Hepatocyte (in vitro differentiated cells): ENCODE data around the gene OSMR. TPM values are rescaled to one million over a fixed set of nuclear protein-coding genes. Genes with fewer than 3 reads are reported as not detected.

ENCODE experiments used
- DNase-seq: peaks from one replicate; pipeline ENCODE4 v3.0.0-alpha.2; 2016; ENCODE audit warnings: low spot score
- H2AFZ ChIP-seq: fragments of 200-600 bp; sonication (generic); 2 replicates; pipeline ENCODE4 v1.6.0; 2016; ENCODE audit warnings: antibody characterized with exemption, mild to moderate bottlenecking
- H3K27ac ChIP-seq: fragments of 200-600 bp; sonication (generic); 2 replicates; pipeline ENCODE4 v1.5.1; 2016; ENCODE audit warnings: mild to moderate bottlenecking
- H3K27me3 ChIP-seq: fragments of 200-600 bp; sonication (generic); 2 replicates; pipeline ENCODE4 v1.6.1; 2016
- H3K36me3 ChIP-seq: fragments of 200-600 bp; sonication (generic); replicated peaks from 2 replicates; pipeline ENCODE4 v1.5.1; 2016; ENCODE audit warnings: low read depth; ENCODE audit not compliant: insufficient read depth
- H3K4me1 ChIP-seq: fragments of 200-600 bp; sonication (generic); 2 replicates; pipeline ENCODE4 v1.5.1; 2016; ENCODE audit warnings: mild to moderate bottlenecking, moderate library complexity; ENCODE audit not compliant: insufficient read depth
- H3K4me2 ChIP-seq: fragments of 200-600 bp; sonication (generic); 2 replicates; pipeline ENCODE4 v1.6.0; 2016
- H3K4me3 ChIP-seq: fragments of 200-600 bp; sonication (generic); 2 replicates; pipeline ENCODE4 v1.5.1; 2016; ENCODE audit warnings: mild to moderate bottlenecking
- H3K79me2 ChIP-seq: fragments of 200-600 bp; sonication (generic); 2 replicates; pipeline ENCODE4 v1.6.0; 2017; ENCODE audit warnings: mild to moderate bottlenecking
- H3K9me2 ChIP-seq: fragments of 200-600 bp; sonication (generic); replicated peaks from 2 replicates; pipeline ENCODE4 v1.6.0; 2017; ENCODE audit warnings: mild to moderate bottlenecking; ENCODE audit not compliant: insufficient read depth
- H3K9me3 ChIP-seq: fragments of 200-600 bp; sonication (generic); 2 replicates; pipeline ENCODE4 v1.5.1; 2016; ENCODE audit warnings: low read depth, mild to moderate bottlenecking
- H4K20me1 ChIP-seq: fragments of 200-600 bp; sonication (generic); 2 replicates; pipeline ENCODE4 v1.6.0; 2016; ENCODE audit warnings: mild to moderate bottlenecking; ENCODE audit not compliant: insufficient read depth, poor library complexity, severe bottlenecking
- EZH2 ChIP-seq: fragments of 200-600 bp; sonication (generic); IDR thresholded peaks from 2 replicates; pipeline ENCODE4 v1.6.1; 2016; ENCODE audit warnings: antibody characterized with exemption, mild to moderate bottlenecking, borderline replicate concordance
- EZH2phosphoT487 ChIP-seq: fragments of 200-600 bp; sonication (generic); IDR thresholded peaks from one replicate; pipeline ENCODE4 v1.6.1; 2018; ENCODE audit warnings: antibody characterized with exemption, mild to moderate bottlenecking, low read depth, moderate library complexity; ENCODE audit not compliant: unreplicated experiment, severe bottlenecking
- WGBS: methylation state at CpG from one replicate; pipeline ENCODE4 v1.1.6; 2016; ENCODE audit warnings: low lambda C conversion rate; ENCODE audit errors: missing lambda C conversion rate; 5-methylcytosine and 5-hydroxymethylcytosine counted together
- polyA plus RNA-seq: library from polyadenylated mRNA; unstranded; fragments of >200 nt; fragmentation: Nextera tagmentation; extraction: Ambion mirVana; gene quantifications from 2 replicates; pipeline ENCODE4 v1.2.1, GENCODE V29; 2016
- total RNA-seq: library from RNA; depleted of rRNA; stranded (reverse); fragments of >200 nt; gene quantifications from 2 replicates; pipeline ENCODE4 v1.2.3, GENCODE V29; 2014
- TF ChIP-seq, protein P1 (sequence below): fragments of 200-600 bp; sonication (generic); IDR thresholded peaks from 2 replicates; pipeline ENCODE4 v1.5.1; 2016; ENCODE audit warnings: antibody characterized with exemption, mild to moderate bottlenecking; ENCODE audit not compliant: poor library complexity

The OSMR gene
- total and polyA plus RNA-seq, 2 experiments from 2014 or later = 15.1 to 17.6 TPM

DNA sequence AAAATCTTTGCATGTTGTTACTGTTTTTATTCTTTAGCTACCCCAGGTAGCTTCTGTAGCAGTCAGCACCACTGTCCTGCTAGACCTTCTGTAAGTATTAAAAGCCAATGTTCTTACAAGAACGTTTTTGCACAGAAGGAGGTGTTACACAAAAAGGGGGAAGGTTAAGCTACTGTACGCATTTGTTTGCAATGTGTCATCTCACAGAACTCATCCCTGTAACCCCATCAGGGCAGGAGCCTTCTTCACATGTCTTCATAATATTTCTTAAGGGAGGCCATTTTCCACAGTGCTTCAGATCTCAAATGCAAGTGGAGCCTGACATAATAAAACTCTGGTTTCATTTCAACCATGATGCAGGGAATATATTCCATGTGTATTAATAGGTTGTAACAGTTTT, 67.9 kb downstream of the OSMR start:
- no peaks in the 10 kb centered on the region for H3K79me2 ChIP-seq
- no peaks in the 10 kb centered on the region for H3K27me3 ChIP-seq
- no peaks in the 10 kb centered on the region for H3K36me3 ChIP-seq
- no peak overlapping the region for H3K4me2 ChIP-seq
- WGBS = 75% methylated on average over 2 of the region's 2 CpGs
- no peak for DNase-seq
- no peaks in the 10 kb centered on the region for H3K9me2 ChIP-seq
- no peak overlapping the region for H3K27ac ChIP-seq
- no peak for TF ChIP-seq EZH2phosphoT487
- no peak for TF ChIP-seq EZH2
- TF ChIP-seq, protein P1, sequence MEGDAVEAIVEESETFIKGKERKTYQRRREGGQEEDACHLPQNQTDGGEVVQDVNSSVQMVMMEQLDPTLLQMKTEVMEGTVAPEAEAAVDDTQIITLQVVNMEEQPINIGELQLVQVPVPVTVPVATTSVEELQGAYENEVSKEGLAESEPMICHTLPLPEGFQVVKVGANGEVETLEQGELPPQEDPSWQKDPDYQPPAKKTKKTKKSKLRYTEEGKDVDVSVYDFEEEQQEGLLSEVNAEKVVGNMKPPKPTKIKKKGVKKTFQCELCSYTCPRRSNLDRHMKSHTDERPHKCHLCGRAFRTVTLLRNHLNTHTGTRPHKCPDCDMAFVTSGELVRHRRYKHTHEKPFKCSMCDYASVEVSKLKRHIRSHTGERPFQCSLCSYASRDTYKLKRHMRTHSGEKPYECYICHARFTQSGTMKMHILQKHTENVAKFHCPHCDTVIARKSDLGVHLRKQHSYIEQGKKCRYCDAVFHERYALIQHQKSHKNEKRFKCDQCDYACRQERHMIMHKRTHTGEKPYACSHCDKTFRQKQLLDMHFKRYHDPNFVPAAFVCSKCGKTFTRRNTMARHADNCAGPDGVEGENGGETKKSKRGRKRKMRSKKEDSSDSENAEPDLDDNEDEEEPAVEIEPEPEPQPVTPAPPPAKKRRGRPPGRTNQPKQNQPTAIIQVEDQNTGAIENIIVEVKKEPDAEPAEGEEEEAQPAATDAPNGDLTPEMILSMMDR = no peak
- no peaks in the 10 kb centered on the region for H3K4me1 ChIP-seq
- H4K20me1 ChIP-seq = no peaks in the 10 kb centered on the region
- no peaks in the 10 kb centered on the region for H3K9me3 ChIP-seq
- no peak overlapping the region for H3K4me3 ChIP-seq
- H2AFZ ChIP-seq = no peak overlapping the region

DNA sequence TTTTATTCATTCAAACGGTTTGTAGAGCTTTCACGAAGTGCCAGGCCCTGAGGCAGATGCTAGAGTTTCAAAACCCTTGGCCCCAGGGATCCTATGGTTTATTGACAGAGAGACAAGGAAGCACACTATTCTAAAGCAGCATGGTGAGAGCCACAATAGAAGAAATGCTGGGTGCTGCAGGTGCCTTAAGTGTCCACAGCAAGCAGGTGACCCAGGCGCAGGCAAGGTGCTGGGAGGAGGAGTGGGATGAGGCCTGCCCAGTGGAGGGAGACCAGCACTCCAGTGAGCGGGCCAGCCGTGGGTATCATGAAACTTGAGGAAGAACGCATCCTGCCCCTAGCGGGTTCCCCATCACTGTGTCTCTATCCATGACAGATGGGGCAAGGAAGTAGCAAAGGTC, 71.0 kb downstream of the OSMR start:
- Histone ChIP-seq H3K9me3 (no peaks in the 10 kb centered on the region), H3K4me1 (no peaks in the 10 kb centered on the region), H3K4me3 (no peak overlapping the region), H3K27me3 (no peaks in the 10 kb centered on the region), H4K20me1 (no peaks in the 10 kb centered on the region), H3K4me2 (no peak overlapping the region), H3K27ac (no peak overlapping the region), H3K79me2 (no peaks in the 10 kb centered on the region), H2AFZ (no peak overlapping the region), H3K9me2 (no peaks in the 10 kb centered on the region), H3K36me3 (no peaks in the 10 kb centered on the region)
- no peak for DNase-seq
- TF ChIP-seq EZH2phosphoT487 = no peak
- TF ChIP-seq, protein P1 = no peak
- 68% methylated on average over 7 of the region's 7 CpGs for WGBS

DNA sequence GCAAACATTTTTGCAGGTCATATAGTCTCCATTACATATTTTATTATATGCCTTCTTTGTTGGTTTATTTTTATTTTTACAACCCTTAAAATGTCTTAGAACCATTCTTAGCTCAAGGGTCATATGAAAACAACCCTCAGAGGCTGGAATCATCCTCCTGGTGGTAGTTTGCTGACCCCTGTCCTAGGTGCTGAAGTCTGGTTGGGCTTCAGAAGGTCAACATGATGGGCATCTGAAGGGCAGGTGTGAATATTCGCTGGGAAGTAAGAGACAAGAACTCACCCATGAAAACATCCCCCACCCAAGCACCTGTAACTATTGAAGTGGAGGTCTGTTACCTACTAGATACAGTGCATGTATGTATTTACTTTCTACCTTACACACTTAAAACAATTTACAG, 75.4 kb downstream of the OSMR start:
- no peaks in the 10 kb centered on the region for H3K9me3 ChIP-seq
- no peak overlapping the region for H3K4me3 ChIP-seq
- H3K79me2 ChIP-seq = no peaks in the 10 kb centered on the region
- TF ChIP-seq, protein P1 = no peak
- no peak for TF ChIP-seq EZH2phosphoT487
- TF ChIP-seq EZH2 = no peak
- H3K27ac ChIP-seq = no peak overlapping the region
- H2AFZ ChIP-seq = no peak overlapping the region
- 71% methylated on average over 1 of the region's 1 CpG for WGBS
- H3K9me2 ChIP-seq = no peaks in the 10 kb centered on the region
- H3K4me2 ChIP-seq = no peak overlapping the region
- no peaks in the 10 kb centered on the region for H4K20me1 ChIP-seq
- H3K27me3 ChIP-seq = no peaks in the 10 kb centered on the region
- H3K36me3 ChIP-seq = no peaks in the 10 kb centered on the region
- H3K4me1 ChIP-seq = peaks cover 5% of the 10 kb centered on the region
- DNase-seq = peak; percentile 17

DNA sequence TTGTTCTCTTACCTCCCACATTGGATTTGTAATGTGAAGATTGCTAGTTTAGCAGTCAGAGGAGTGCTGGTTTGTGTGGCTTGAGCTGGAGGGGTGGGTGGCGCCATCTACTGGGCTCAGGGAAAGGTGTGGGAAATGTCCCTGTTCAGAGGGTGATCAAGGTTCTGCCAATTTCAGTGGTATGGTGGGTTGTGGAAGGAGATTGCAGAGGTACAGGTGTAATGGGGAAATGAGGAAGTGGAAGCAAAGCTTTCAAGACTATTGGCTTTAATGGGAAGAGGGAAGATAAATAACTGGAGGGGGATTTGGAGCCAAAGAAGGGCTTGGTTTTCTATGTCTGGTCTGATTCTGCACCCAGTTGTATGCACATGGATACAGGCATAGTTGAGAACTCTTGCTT, 76.4 kb downstream of the OSMR start:
- Histone ChIP-seq H3K4me2 (no peak overlapping the region), H3K36me3 (no peaks in the 10 kb centered on the region), H3K79me2 (no peaks in the 10 kb centered on the region), H3K9me3 (no peaks in the 10 kb centered on the region), H3K4me1 (peaks cover 5% of the 10 kb centered on the region), H2AFZ (no peak overlapping the region), H4K20me1 (no peaks in the 10 kb centered on the region), H3K4me3 (no peak overlapping the region), H3K9me2 (no peaks in the 10 kb centered on the region), H3K27ac (no peak overlapping the region), H3K27me3 (no peaks in the 10 kb centered on the region)
- DNase-seq = peak; percentile 68
- 6% methylated on average over 1 of the region's 1 CpG for WGBS
- TF ChIP-seq EZH2phosphoT487 = no peak
- TF ChIP-seq, protein P1 = peak; percentile 75
